Urothelium cell line (cell line): ENCODE measurements around the gene KLHL2.
"Not testable (repeated sequence)": the region's sequence is repeated elsewhere in the genome, so short reads cannot be mapped to it uniquely, and the experiment has no call there.

ENCODE experiments used
- DNase-seq: peaks from one replicate; pipeline ENCODE4 v3.0.0; 2011; ENCODE audit warnings: low spot score, mixed read lengths
- FAIRE-seq: peaks from 2 replicates; lab custom pipeline; 2011; peaks lifted over from hg19 to GRCh38; lab: Jason Lieb, UNC

KLHL2 gene

GRCh38 chr4:165284697-165285096 lies 77.3 kb downstream of the KLHL2 start:
- DNase-seq, FAIRE-seq: not testable (repeated sequence)

- DNase-seq, FAIRE-seq: not testable (repeated sequence)
These were observed 79.4 kb downstream of the KLHL2 start for GRCh38 chr4:165286619-165287340.

- DNase-seq (no peak), FAIRE-seq (no peak)
These were observed 80.9 kb downstream of the KLHL2 start for GRCh38 chr4:165288226-165288625.

GRCh38 chr4:165288639-165289422 lies 81.5 kb downstream of the KLHL2 start:
- no peak for FAIRE-seq
- no peak for DNase-seq

GRCh38 chr4:165289423-165289785 lies 82.0 kb downstream of the KLHL2 start:
- no peak for DNase-seq
- FAIRE-seq, result no peak

GRCh38 chr4:165293061-165293460 lies 85.7 kb downstream of the KLHL2 start:
- FAIRE-seq (no peak), DNase-seq (no peak)

GRCh38 chr4:165293927-165294649 lies 86.7 kb downstream of the KLHL2 start:
- FAIRE-seq (no peak), DNase-seq (no peak)

- FAIRE-seq, result no peak
- no peak for DNase-seq
These were observed 87.5 kb downstream of the KLHL2 start for GRCh38 chr4:165294907-165295306.

- no peak for DNase-seq
- FAIRE-seq, result no peak
These were observed 90.3 kb downstream of the KLHL2 start for GRCh38 chr4:165297626-165298025.

- no peak for FAIRE-seq
- DNase-seq, result no peak
These were observed 92.2 kb downstream of the KLHL2 start for GRCh38 chr4:165299399-165300060.

- DNase-seq (no peak), FAIRE-seq (no peak)
These were observed 94.5 kb downstream of the KLHL2 start for GRCh38 chr4:165301833-165302232.

GRCh38 chr4:165302658-165303057 lies 95.3 kb downstream of the KLHL2 start:
- FAIRE-seq, result no peak
- no peak for DNase-seq

GRCh38 chr4:165308166-165308565 lies 100.8 kb downstream of the KLHL2 start:
- no peak for FAIRE-seq

GRCh38 chr4:165308606-165309005 lies 101.2 kb downstream of the KLHL2 start:
- FAIRE-seq (no peak), DNase-seq (no peak)

More at GRCh38 chr4:165308166-165308565, 100.8 kb downstream of the KLHL2 start:
- DNase-seq, result no peak

GRCh38 chr4:165309456-165309855 lies 102.1 kb downstream of the KLHL2 start:
- FAIRE-seq, result no peak

GRCh38 chr4:165312506-165312905 lies 105.1 kb downstream of the KLHL2 start:
- DNase-seq, result no peak
- no peak for FAIRE-seq

More at GRCh38 chr4:165309456-165309855, 102.1 kb downstream of the KLHL2 start:
- DNase-seq, result no peak

GRCh38 chr4:165319030-165319429 lies 111.7 kb downstream of the KLHL2 start:
- no peak for DNase-seq
- no peak for FAIRE-seq

- FAIRE-seq (no peak), DNase-seq (no peak)
These were observed 112.1 kb downstream of the KLHL2 start for GRCh38 chr4:165319509-165319908.

- DNase-seq (no peak), FAIRE-seq (no peak)
These were observed 117.0 kb downstream of the KLHL2 start for GRCh38 chr4:165324236-165324917.

- no peak for DNase-seq
- FAIRE-seq, result no peak
These were observed 117.5 kb downstream of the KLHL2 start for GRCh38 chr4:165324918-165325304.
